Hepatocyte (in vitro differentiated cells): Measurements from ENCODE around the gene CBR4.

Experiments
- CTCF ChIP-seq: fragments of 200-600 bp; sonication (generic); IDR thresholded peaks from 2 replicates; pipeline ENCODE4 v1.5.1; 2016; ENCODE audit warnings: antibody characterized with exemption, mild to moderate bottlenecking; ENCODE audit not compliant: poor library complexity
- EZH2 ChIP-seq: fragments of 200-600 bp; sonication (generic); IDR thresholded peaks from 2 replicates; pipeline ENCODE4 v1.6.1; 2016; ENCODE audit warnings: antibody characterized with exemption, mild to moderate bottlenecking, borderline replicate concordance
- EZH2phosphoT487 ChIP-seq: fragments of 200-600 bp; sonication (generic); IDR thresholded peaks from one replicate; pipeline ENCODE4 v1.6.1; 2018; ENCODE audit warnings: antibody characterized with exemption, mild to moderate bottlenecking, low read depth, moderate library complexity; ENCODE audit not compliant: unreplicated experiment, severe bottlenecking

- TF ChIP-seq CTCF (no peak), EZH2 (no peak), EZH2phosphoT487 (no peak)
Observed at GRCh38 chr4:168979338-168979737, 30.7 kb downstream of the CBR4 start.
